ENCODE results near the gene NKAIN4. TPM values are rescaled to one million over a fixed set of nuclear protein-coding genes. Genes with fewer than 3 reads are reported as not detected.
A peak's percentile ranks its signal among the peaks of the same experiment; 100 is the strongest.

NKAIN4 gene
- total RNA-seq = not detected
- not detected for polyA plus RNA-seq
- not detected for total RNA-seq

DNA sequence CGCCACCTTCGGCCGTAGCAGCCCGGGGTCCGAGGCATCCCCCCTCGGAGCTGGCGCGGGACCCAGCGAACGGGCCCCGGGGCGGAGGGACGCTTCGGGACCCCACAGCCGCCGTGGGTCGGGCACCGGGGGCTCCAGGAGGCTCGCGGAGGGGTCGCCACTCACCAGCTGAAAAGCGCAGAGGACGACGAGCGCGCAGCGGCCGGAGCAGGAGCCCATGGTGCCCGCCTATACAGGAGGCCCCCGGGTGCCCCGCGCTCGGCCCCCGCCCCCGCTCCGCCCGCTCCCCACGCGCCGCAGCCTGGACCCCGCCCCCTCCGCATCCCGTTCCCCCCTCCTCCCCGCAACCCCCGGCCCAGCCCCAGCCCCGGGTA, at the start of gene NKAIN4:
NKAIN4 (minus strand) TSS at position 232 of the 374 bp plus-strand sequence; CDS start at position 219, 13 bp downstream.
- Histone ChIP-seq H3K4me3 (ENCODE audit: low read length) (no peak within 1 kb of the TSS), H3K4me1 (ENCODE audit: control insufficient read depth in 2 of 2, insufficient read depth in 2 of 2, low read length in 2 of 2) (no peaks in the 10 kb centered on the region), H3K36me3 (ENCODE audit: control insufficient read depth in 2 of 3, insufficient read depth in 3 of 3, low read length in 3 of 3) (no peaks in the 10 kb centered on the region), H3K27me3 (ENCODE audit: control insufficient read depth in 2 of 2, insufficient read depth in 2 of 2, low read length in 2 of 2) (no peaks in the 10 kb centered on the region), H3K27ac (ENCODE audit: low read depth, low read length) (no peak within 1 kb of the TSS), H3K9me3 (ENCODE audit: control insufficient read depth in 2 of 3, low read length in 3 of 3) (no peaks in the 10 kb centered on the region)
- H3K4me1 Mint-ChIP-seq = peaks cover 0 to 9% (median 8%) of the 10 kb centered on the region in 7 donors
- peaks cover 0 to 2% (median 0%) of the 10 kb centered on the region in 11 donors for H3K9me3 Mint-ChIP-seq
- peaks cover 0 to 1% (median 0%) of the 10 kb centered on the region in 5 donors for H3K36me3 Mint-ChIP-seq
- ChIA-PET CTCF (no interaction called here), POLR2A (no interaction called here)
- no peak within 1 kb of the TSS for H3K27ac Mint-ChIP-seq
- ATAC-seq (no peak), DNase-seq (no peak)
- peak within 1 kb of the TSS in 7 of 10 donors; percentile 57 to 75 (median 63) for H3K4me3 Mint-ChIP-seq
- H3K27me3 Mint-ChIP-seq = peaks cover 46 to 65% (median 50%) of the 10 kb centered on the region in 5 donors
- intact Hi-C loops (cut with micrococcal nuclease) = no loop called here

DNA sequence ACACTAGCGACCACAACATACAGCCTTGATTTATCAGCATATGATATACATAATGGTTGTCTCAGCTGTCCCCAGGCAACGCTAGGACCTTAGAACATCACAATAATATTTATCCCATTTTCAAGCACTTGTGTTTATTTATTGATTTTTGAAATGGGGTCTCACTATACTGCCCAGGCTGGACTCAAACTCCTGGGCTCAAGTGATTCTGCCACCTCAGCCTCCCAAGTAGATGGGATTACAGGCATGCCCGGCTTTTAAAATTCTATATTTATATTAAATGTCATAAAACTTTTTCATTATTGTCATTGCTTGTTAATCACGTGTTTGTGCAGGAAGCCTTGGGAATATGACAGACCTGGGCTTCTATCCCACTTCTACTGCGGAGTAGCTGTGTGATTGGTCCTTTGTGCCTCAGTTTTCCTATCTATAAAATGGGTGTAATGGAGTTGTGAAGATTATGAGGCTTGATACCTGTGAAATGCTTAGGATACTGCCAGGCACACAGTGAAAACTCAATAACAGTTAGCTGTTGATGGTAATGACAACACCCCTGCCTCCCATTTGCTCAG, 48.9 kb upstream of the NKAIN4 start:
- no peak overlapping the region for H3K4me3 ChIP-seq (ENCODE audit: low read length)
- Mint-ChIP-seq H3K4me1 (peaks cover 0 to 4% (median 0%) of the 10 kb centered on the region in 7 donors), H3K27ac (no peak overlapping the region), H3K27me3 (peaks cover 8 to 39% (median 27%) of the 10 kb centered on the region in 5 donors), H3K9me3 (peaks cover 2 to 21% (median 11%) of the 10 kb centered on the region in 11 donors), H3K4me3 (no peak overlapping the region), H3K36me3 (peaks cover 0 to 3% (median 0%) of the 10 kb centered on the region in 5 donors)
- POLR2A ChIA-PET = no interaction called here
- DNase-seq (no peak), ATAC-seq (no peak)
- H3K4me1 ChIP-seq (ENCODE audit: control insufficient read depth in 2 of 2, insufficient read depth in 2 of 2, low read length in 2 of 2) = no peaks in the 10 kb centered on the region
- intact Hi-C loops (cut with micrococcal nuclease) = no loop called here
- CTCF ChIA-PET = no interaction called here
- H3K27ac ChIP-seq (ENCODE audit: low read depth, low read length) = no peak overlapping the region
- H3K27me3 ChIP-seq (ENCODE audit: control insufficient read depth in 2 of 2, insufficient read depth in 2 of 2, low read length in 2 of 2) = no peaks in the 10 kb centered on the region
- no peaks in the 10 kb centered on the region for H3K36me3 ChIP-seq (ENCODE audit: control insufficient read depth in 2 of 3, insufficient read depth in 3 of 3, low read length in 3 of 3)
- no peaks in the 10 kb centered on the region for H3K9me3 ChIP-seq (ENCODE audit: control insufficient read depth in 2 of 3, low read length in 3 of 3)

DNA sequence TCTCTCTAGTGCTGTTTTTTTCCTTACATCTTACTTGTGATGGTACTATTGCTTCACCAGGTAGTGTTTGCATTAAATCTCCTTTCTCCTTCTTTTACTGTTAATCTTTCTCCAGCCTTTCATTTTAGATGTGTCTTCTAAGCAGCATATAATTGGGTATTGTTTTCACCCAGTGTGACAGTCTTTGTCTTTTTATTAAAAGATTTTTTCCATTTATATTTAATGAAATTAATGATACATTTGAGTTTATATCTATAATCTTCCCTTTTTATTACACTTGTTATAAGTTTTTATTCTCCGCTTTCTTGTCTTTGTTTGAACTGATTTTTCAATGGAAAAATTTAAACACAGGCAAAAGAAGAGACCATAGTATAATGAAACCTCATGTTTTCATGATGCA, 47.4 kb upstream of the NKAIN4 start:
- no peak overlapping the region for H3K4me3 ChIP-seq (ENCODE audit: low read length)
- ChIA-PET POLR2A (no interaction called here), CTCF (no interaction called here)
- H3K27ac ChIP-seq (ENCODE audit: low read depth, low read length) = no peak overlapping the region
- intact Hi-C loops (cut with micrococcal nuclease) = no loop called here
- H3K36me3 ChIP-seq (ENCODE audit: control insufficient read depth in 2 of 3, insufficient read depth in 3 of 3, low read length in 3 of 3) = no peaks in the 10 kb centered on the region
- Mint-ChIP-seq H3K9me3 (peaks cover 2 to 21% (median 11%) of the 10 kb centered on the region in 11 donors), H3K36me3 (peaks cover 0 to 3% (median 0%) of the 10 kb centered on the region in 5 donors), H3K4me1 (peaks cover 0 to 4% (median 0%) of the 10 kb centered on the region in 7 donors), H3K27me3 (peaks cover 11 to 39% (median 29%) of the 10 kb centered on the region in 5 donors), H3K27ac (no peak overlapping the region), H3K4me3 (no peak overlapping the region)
- H3K27me3 ChIP-seq (ENCODE audit: control insufficient read depth in 2 of 2, insufficient read depth in 2 of 2, low read length in 2 of 2) = no peaks in the 10 kb centered on the region
- DNase-seq = no peak
- no peak for ATAC-seq
- no peaks in the 10 kb centered on the region for H3K9me3 ChIP-seq (ENCODE audit: control insufficient read depth in 2 of 3, low read length in 3 of 3)
- no peaks in the 10 kb centered on the region for H3K4me1 ChIP-seq (ENCODE audit: control insufficient read depth in 2 of 2, insufficient read depth in 2 of 2, low read length in 2 of 2)

DNA sequence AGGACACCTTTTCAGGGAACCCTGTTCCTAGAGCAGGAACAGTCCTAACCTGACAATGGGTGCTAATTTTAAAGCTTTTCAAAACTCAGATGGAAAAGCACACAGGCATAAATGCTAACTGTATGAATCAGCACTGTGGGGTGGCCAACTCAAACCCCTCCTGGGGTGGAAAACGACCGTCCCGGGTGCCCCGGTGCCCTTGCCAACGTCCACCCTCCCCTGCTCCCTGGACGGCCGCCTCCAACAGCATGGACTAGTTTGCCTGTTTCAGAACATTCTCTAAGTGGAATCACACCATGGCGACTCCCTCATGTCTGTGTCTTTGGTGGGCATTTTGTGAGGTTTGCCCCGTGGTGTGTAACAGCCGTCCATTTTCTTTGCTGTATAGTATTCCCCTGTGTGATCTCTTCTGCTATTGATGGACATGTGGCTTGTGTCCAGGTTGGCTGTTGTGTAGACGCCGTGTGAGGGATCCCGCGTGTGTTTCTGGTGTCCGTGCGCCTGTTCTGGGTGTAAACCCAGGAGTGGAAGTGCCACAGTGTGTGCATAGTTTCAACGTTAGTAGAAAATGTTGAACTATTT, 44.6 kb upstream of the NKAIN4 start:
- H3K9me3 ChIP-seq (ENCODE audit: control insufficient read depth in 2 of 3, low read length in 3 of 3) = no peaks in the 10 kb centered on the region
- H3K36me3 ChIP-seq (ENCODE audit: control insufficient read depth in 2 of 3, insufficient read depth in 3 of 3, low read length in 3 of 3) = no peaks in the 10 kb centered on the region
- DNase-seq (no peak), ATAC-seq (no peak)
- H3K27ac Mint-ChIP-seq = no peak overlapping the region
- H3K4me3 Mint-ChIP-seq = no peak overlapping the region
- H3K4me3 ChIP-seq (ENCODE audit: low read length) = no peak overlapping the region
- H3K27ac ChIP-seq (ENCODE audit: low read depth, low read length) = no peak overlapping the region
- H3K27me3 Mint-ChIP-seq = peaks cover 18 to 34% (median 32%) of the 10 kb centered on the region in 5 donors
- CTCF ChIA-PET = interaction anchor here (0.8 kb wide), 1 partner anchor 14 kb away, joined by 3 read pairs; no protein-coding TSS in a partner anchor
- H3K4me1 Mint-ChIP-seq = peaks cover 5 to 15% (median 9%) of the 10 kb centered on the region in 7 donors
- H3K9me3 Mint-ChIP-seq = peaks cover 2 to 21% (median 11%) of the 10 kb centered on the region in 11 donors
- intact Hi-C loops (cut with micrococcal nuclease) = no loop called here
- H3K27me3 ChIP-seq (ENCODE audit: control insufficient read depth in 2 of 2, insufficient read depth in 2 of 2, low read length in 2 of 2) = no peaks in the 10 kb centered on the region
- H3K36me3 Mint-ChIP-seq = peaks cover 0 to 3% (median 0%) of the 10 kb centered on the region in 5 donors
- POLR2A ChIA-PET = no interaction called here
- peaks cover 0 to 7% of the 10 kb centered on the region in 2 donors for H3K4me1 ChIP-seq (ENCODE audit: control insufficient read depth in 2 of 2, insufficient read depth in 2 of 2, low read length in 2 of 2)

DNA sequence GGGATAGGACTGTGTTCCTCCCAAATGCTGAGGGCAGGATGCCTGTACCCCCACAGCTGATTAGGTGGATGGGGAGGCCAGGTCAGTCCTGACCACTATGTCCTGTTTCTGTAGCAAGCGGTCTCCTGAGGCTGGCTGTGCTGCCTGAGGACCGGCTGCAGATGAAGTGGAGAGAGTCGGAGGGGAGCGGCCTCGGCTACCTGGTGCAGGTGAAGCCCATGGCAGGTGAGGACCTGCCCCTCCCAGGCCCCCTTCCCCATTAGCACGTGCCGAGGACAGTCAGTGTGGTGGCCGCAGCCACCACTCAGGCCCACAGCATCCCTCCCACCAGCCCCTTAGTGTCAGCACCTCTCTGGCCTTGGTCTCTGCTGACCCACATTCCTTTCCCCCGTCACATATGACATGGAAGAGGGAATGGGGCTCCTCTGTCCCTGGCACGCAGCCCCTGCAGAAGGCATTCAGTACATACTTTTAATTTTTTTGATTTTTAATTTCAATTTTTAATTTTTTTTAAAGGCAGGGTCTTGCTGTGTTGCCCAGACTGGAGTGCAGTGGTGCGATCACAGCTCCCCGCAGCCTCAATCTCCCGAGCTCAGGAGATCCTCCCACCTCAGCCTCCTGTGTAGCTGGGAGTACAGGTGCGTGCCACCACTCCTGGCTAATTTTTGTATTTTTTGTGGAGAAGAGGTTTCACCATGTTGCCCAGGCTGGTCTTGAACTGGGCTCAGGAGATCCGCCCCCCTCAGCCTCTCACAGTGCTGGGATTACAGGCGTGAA, 43.7 kb upstream of the NKAIN4 start:
- Mint-ChIP-seq H3K4me1 (peaks cover 5 to 15% (median 9%) of the 10 kb centered on the region in 7 donors), H3K4me3 (no peak overlapping the region), H3K27me3 (peaks cover 18 to 34% (median 32%) of the 10 kb centered on the region in 5 donors), H3K27ac (no peak overlapping the region), H3K9me3 (peaks cover 2 to 21% (median 11%) of the 10 kb centered on the region in 11 donors), H3K36me3 (peaks cover 0 to 3% (median 0%) of the 10 kb centered on the region in 5 donors)
- Histone ChIP-seq H3K4me1 (ENCODE audit: control insufficient read depth in 2 of 2, insufficient read depth in 2 of 2, low read length in 2 of 2) (peaks cover 0 to 7% of the 10 kb centered on the region in 2 donors), H3K4me3 (ENCODE audit: low read length) (no peak overlapping the region), H3K27me3 (ENCODE audit: control insufficient read depth in 2 of 2, insufficient read depth in 2 of 2, low read length in 2 of 2) (no peaks in the 10 kb centered on the region), H3K27ac (ENCODE audit: low read depth, low read length) (no peak overlapping the region), H3K9me3 (ENCODE audit: control insufficient read depth in 2 of 3, low read length in 3 of 3) (no peaks in the 10 kb centered on the region), H3K36me3 (ENCODE audit: control insufficient read depth in 2 of 3, insufficient read depth in 3 of 3, low read length in 3 of 3) (no peaks in the 10 kb centered on the region)
- CTCF ChIA-PET = no interaction called here
- ATAC-seq (no peak), DNase-seq (no peak)
- POLR2A ChIA-PET = no interaction called here
- intact Hi-C loops (cut with micrococcal nuclease) = no loop called here

DNA sequence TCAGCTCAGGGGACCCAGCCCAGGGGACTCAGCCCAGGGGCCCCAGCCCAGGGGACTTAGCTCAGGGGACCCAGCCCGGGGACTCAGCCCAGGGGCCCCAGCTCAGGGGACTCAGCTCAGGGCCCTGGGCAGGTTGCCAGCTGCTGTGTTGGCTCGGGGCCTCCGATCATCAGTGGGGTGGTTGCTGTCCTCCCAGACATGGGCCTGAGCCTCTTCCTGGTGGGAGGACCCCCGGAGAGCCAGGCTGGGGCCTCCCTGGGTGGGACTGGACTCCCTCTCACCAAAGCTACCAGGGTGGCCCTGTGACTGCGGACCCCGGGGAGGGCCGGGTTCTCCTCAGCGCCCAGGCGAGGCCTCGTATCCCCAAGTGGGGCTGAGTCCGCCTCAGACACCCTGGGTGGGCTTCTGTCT, 43.1 kb upstream of the NKAIN4 start:
- peaks cover 2 to 15% (median 7%) of the 10 kb centered on the region in 11 donors for H3K9me3 Mint-ChIP-seq
- H3K9me3 ChIP-seq (ENCODE audit: control insufficient read depth in 2 of 3, low read length in 3 of 3) = no peaks in the 10 kb centered on the region
- H3K4me3 Mint-ChIP-seq = no peak overlapping the region
- no peak for DNase-seq
- no peaks in the 10 kb centered on the region for H3K27me3 ChIP-seq (ENCODE audit: control insufficient read depth in 2 of 2, insufficient read depth in 2 of 2, low read length in 2 of 2)
- no peaks in the 10 kb centered on the region for H3K36me3 ChIP-seq (ENCODE audit: control insufficient read depth in 2 of 3, insufficient read depth in 3 of 3, low read length in 3 of 3)
- ATAC-seq = no peak
- H3K36me3 Mint-ChIP-seq = peaks cover 0 to 3% (median 0%) of the 10 kb centered on the region in 5 donors
- peaks cover 0 to 7% of the 10 kb centered on the region in 2 donors for H3K4me1 ChIP-seq (ENCODE audit: control insufficient read depth in 2 of 2, insufficient read depth in 2 of 2, low read length in 2 of 2)
- H3K4me3 ChIP-seq (ENCODE audit: low read length) = no peak overlapping the region
- peaks cover 15 to 29% (median 27%) of the 10 kb centered on the region in 5 donors for H3K27me3 Mint-ChIP-seq
- ChIA-PET POLR2A (no interaction called here), CTCF (no interaction called here)
- H3K27ac Mint-ChIP-seq = no peak overlapping the region
- no peak overlapping the region for H3K27ac ChIP-seq (ENCODE audit: low read depth, low read length)
- peaks cover 5 to 15% (median 9%) of the 10 kb centered on the region in 7 donors for H3K4me1 Mint-ChIP-seq
- intact Hi-C loops (cut with micrococcal nuclease) = no loop called here
